IPS-18a (cell line): Measurements from ENCODE around the gene NAPSA.
A peak's percentile ranks its signal among the peaks of the same experiment; 100 is the strongest.

Source experiments
- H3K27ac ChIP-seq: one replicate; pipeline ENCODE4 v1.5.1; 2013; ENCODE audit warnings: low read length
- H3K27me3 ChIP-seq: one replicate; pipeline ENCODE4 v1.6.1; 2013; ENCODE audit warnings: mild to moderate bottlenecking, low read length; ENCODE audit not compliant: control insufficient read depth, insufficient read depth
- H3K36me3 ChIP-seq: one replicate; pipeline ENCODE4 v1.6.1; 2013; ENCODE audit warnings: low read depth, low read length; ENCODE audit not compliant: control insufficient read depth
- H3K4me1 ChIP-seq: one replicate; pipeline ENCODE4 v1.6.1; 2013; ENCODE audit warnings: low read depth, low read length; ENCODE audit not compliant: control insufficient read depth
- H3K4me3 ChIP-seq: one replicate; pipeline ENCODE4 v1.5.1; 2013; ENCODE audit warnings: low read length
- H3K9ac ChIP-seq: one replicate; pipeline ENCODE4 v1.6.1; 2013; ENCODE audit warnings: mild to moderate bottlenecking, low read length, moderate library complexity
- H3K9me3 ChIP-seq: one replicate; pipeline ENCODE4 v1.6.1; 2013; ENCODE audit warnings: low read depth, low read length; ENCODE audit not compliant: control insufficient read depth

The NAPSA gene

GRCh38 chr19:50317115-50317514 is 48.3 kb downstream of the NAPSA start:
- Histone ChIP-seq H3K4me3 (no peak overlapping the region), H3K27me3 (peaks cover 4% of the 10 kb centered on the region), H3K9ac (no peak overlapping the region), H3K27ac (no peak overlapping the region), H3K9me3 (no peaks in the 10 kb centered on the region), H3K4me1 (peaks cover 9% of the 10 kb centered on the region), H3K36me3 (no peaks in the 10 kb centered on the region)

GRCh38 chr19:50315773-50316448 is 49.5 kb downstream of the NAPSA start:
- peak overlapping the region; percentile 47 for H3K9ac ChIP-seq
- H3K36me3 ChIP-seq, result no peaks in the 10 kb centered on the region
- H3K4me1 ChIP-seq, result peaks cover 9% of the 10 kb centered on the region
- peak overlapping the region; percentile 49 for H3K27ac ChIP-seq
- peaks cover 4% of the 10 kb centered on the region for H3K27me3 ChIP-seq
- peak overlapping the region; percentile 49 for H3K4me3 ChIP-seq
- no peaks in the 10 kb centered on the region for H3K9me3 ChIP-seq

GRCh38 chr19:50314724-50315708 is 50.4 kb downstream of the NAPSA start:
- H3K27me3 ChIP-seq, result peaks cover 6% of the 10 kb centered on the region
- H3K27ac ChIP-seq, result peak overlapping the region; percentile 4
- H3K9me3 ChIP-seq, result no peaks in the 10 kb centered on the region
- peak overlapping the region; percentile 61 for H3K4me3 ChIP-seq
- peaks cover 9% of the 10 kb centered on the region for H3K4me1 ChIP-seq
- H3K9ac ChIP-seq, result peak overlapping the region; percentile 66
- H3K36me3 ChIP-seq, result no peaks in the 10 kb centered on the region

GRCh38 chr19:50313812-50314536 is 51.5 kb downstream of the NAPSA start:
- peaks cover 10% of the 10 kb centered on the region for H3K27me3 ChIP-seq
- H3K9ac ChIP-seq, result peak overlapping the region; percentile 66
- H3K36me3 ChIP-seq, result no peaks in the 10 kb centered on the region
- peaks cover 9% of the 10 kb centered on the region for H3K4me1 ChIP-seq
- H3K27ac ChIP-seq, result no peak overlapping the region
- no peaks in the 10 kb centered on the region for H3K9me3 ChIP-seq
- H3K4me3 ChIP-seq, result peak overlapping the region; percentile 61

GRCh38 chr19:50312967-50313811 is 52.2 kb downstream of the NAPSA start:
- no peaks in the 10 kb centered on the region for H3K36me3 ChIP-seq
- H3K9me3 ChIP-seq, result no peaks in the 10 kb centered on the region
- H3K27ac ChIP-seq, result no peak overlapping the region
- peak overlapping the region; percentile 24 for H3K9ac ChIP-seq
- peaks cover 18% of the 10 kb centered on the region for H3K27me3 ChIP-seq
- H3K4me1 ChIP-seq, result peaks cover 9% of the 10 kb centered on the region
- peak overlapping the region; percentile 61 for H3K4me3 ChIP-seq

- no peaks in the 10 kb centered on the region for H3K9me3 ChIP-seq
- H3K9ac ChIP-seq, result peak overlapping the region; percentile 51
- H3K4me1 ChIP-seq, result peaks cover 9% of the 10 kb centered on the region
- H3K36me3 ChIP-seq, result no peaks in the 10 kb centered on the region
- H3K27me3 ChIP-seq, result peaks cover 24% of the 10 kb centered on the region
- H3K27ac ChIP-seq, result no peak overlapping the region
- H3K4me3 ChIP-seq, result peak overlapping the region; percentile 61
Observed at GRCh38 chr19:50311723-50312635, 53.5 kb downstream of the NAPSA start.

- peaks cover 24% of the 10 kb centered on the region for H3K27me3 ChIP-seq
- H3K4me1 ChIP-seq, result peaks cover 9% of the 10 kb centered on the region
Observed at GRCh38 chr19:50310759-50311465, 54.5 kb downstream of the NAPSA start.

GRCh38 chr19:50309396-50310125 is 55.9 kb downstream of the NAPSA start:
- H3K4me1 ChIP-seq, result peaks cover 9% of the 10 kb centered on the region
- no peaks in the 10 kb centered on the region for H3K36me3 ChIP-seq
- no peak overlapping the region for H3K4me3 ChIP-seq
- no peak overlapping the region for H3K9ac ChIP-seq
- no peaks in the 10 kb centered on the region for H3K9me3 ChIP-seq
- H3K27ac ChIP-seq, result no peak overlapping the region
- H3K27me3 ChIP-seq, result peaks cover 24% of the 10 kb centered on the region

More at GRCh38 chr19:50310759-50311465, 54.5 kb downstream of the NAPSA start:
- no peak overlapping the region for H3K9ac ChIP-seq
- H3K4me3 ChIP-seq, result no peak overlapping the region
- H3K27ac ChIP-seq, result no peak overlapping the region
- no peaks in the 10 kb centered on the region for H3K9me3 ChIP-seq
- H3K36me3 ChIP-seq, result no peaks in the 10 kb centered on the region

- no peak overlapping the region for H3K4me3 ChIP-seq
- H3K27me3 ChIP-seq, result peaks cover 24% of the 10 kb centered on the region
- no peaks in the 10 kb centered on the region for H3K36me3 ChIP-seq
- H3K9ac ChIP-seq, result no peak overlapping the region
- peaks cover 9% of the 10 kb centered on the region for H3K4me1 ChIP-seq
- no peaks in the 10 kb centered on the region for H3K9me3 ChIP-seq
- H3K27ac ChIP-seq, result no peak overlapping the region
Observed at GRCh38 chr19:50308991-50309390, 56.4 kb downstream of the NAPSA start.
